Peyer's patch (tissue), 4 donors: ENCODE results near the gene DOCK7.

Experiments
- POLR2A ChIP-seq, 2 donors: fragments of 450-650 bp; IDR thresholded peaks; one replicate each; pipeline ENCODE4 v1.5.1; 2017; ENCODE audit warnings: antibody characterized with exemption in 2 of 2, mild to moderate bottlenecking in 2 of 2, moderate library complexity in 2 of 2
- TF ChIP-seq, protein P1 (sequence below), 6 experiments: fragments of 450-650 bp in 4 of 6; fragments of 200-600 bp in 2 of 6; sonication (generic) in 1 of 6; IDR thresholded peaks; one replicate each; pipeline ENCODE4 v1.5.1; 2017 to 2019; ENCODE audit warnings: antibody characterized with exemption in 6 of 6, mild to moderate bottlenecking in 3 of 6, moderate library complexity in 1 of 6

GRCh38 chr1:62492521-62492920 is 195.7 kb downstream of the DOCK7 start:
- TF ChIP-seq, protein P1, sequence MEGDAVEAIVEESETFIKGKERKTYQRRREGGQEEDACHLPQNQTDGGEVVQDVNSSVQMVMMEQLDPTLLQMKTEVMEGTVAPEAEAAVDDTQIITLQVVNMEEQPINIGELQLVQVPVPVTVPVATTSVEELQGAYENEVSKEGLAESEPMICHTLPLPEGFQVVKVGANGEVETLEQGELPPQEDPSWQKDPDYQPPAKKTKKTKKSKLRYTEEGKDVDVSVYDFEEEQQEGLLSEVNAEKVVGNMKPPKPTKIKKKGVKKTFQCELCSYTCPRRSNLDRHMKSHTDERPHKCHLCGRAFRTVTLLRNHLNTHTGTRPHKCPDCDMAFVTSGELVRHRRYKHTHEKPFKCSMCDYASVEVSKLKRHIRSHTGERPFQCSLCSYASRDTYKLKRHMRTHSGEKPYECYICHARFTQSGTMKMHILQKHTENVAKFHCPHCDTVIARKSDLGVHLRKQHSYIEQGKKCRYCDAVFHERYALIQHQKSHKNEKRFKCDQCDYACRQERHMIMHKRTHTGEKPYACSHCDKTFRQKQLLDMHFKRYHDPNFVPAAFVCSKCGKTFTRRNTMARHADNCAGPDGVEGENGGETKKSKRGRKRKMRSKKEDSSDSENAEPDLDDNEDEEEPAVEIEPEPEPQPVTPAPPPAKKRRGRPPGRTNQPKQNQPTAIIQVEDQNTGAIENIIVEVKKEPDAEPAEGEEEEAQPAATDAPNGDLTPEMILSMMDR (IDR thresholded peaks at IDR 0.05) = no peak
- no peak for TF ChIP-seq POLR2A (IDR thresholded peaks at IDR 0.05)
